GM12875 (cell line): ENCODE results near the gene USP6NL.

Source experiments
- H3K4me3 ChIP-seq: one replicate; pipeline ENCODE4 v1.5.1; 2011; ENCODE audit warnings: low read depth, low read length, control low read depth
- TF ChIP-seq, protein P1 (sequence below): IDR thresholded peaks from 2 replicates; pipeline ENCODE4 v1.5.1; 2011; ENCODE audit warnings: low read depth, mild to moderate bottlenecking, control low read depth, inconsistent platforms, low read length, moderate library complexity, borderline replicate concordance; ENCODE audit not compliant: insufficient read depth

Gene USP6NL

GRCh38 chr10:11527691-11528255 lies 83.7 kb downstream of the USP6NL start:
- H3K4me3 ChIP-seq, result no peak overlapping the region
- TF ChIP-seq, protein P1, sequence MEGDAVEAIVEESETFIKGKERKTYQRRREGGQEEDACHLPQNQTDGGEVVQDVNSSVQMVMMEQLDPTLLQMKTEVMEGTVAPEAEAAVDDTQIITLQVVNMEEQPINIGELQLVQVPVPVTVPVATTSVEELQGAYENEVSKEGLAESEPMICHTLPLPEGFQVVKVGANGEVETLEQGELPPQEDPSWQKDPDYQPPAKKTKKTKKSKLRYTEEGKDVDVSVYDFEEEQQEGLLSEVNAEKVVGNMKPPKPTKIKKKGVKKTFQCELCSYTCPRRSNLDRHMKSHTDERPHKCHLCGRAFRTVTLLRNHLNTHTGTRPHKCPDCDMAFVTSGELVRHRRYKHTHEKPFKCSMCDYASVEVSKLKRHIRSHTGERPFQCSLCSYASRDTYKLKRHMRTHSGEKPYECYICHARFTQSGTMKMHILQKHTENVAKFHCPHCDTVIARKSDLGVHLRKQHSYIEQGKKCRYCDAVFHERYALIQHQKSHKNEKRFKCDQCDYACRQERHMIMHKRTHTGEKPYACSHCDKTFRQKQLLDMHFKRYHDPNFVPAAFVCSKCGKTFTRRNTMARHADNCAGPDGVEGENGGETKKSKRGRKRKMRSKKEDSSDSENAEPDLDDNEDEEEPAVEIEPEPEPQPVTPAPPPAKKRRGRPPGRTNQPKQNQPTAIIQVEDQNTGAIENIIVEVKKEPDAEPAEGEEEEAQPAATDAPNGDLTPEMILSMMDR, result no peak

- H3K4me3 ChIP-seq, result no peak overlapping the region
- TF ChIP-seq, protein P1, result no peak
Measured at GRCh38 chr10:11527068-11527467, 84.4 kb downstream of the USP6NL start.

- TF ChIP-seq, protein P1, result no peak
- no peak overlapping the region for H3K4me3 ChIP-seq
Measured at GRCh38 chr10:11525503-11525902, 85.9 kb downstream of the USP6NL start.

- TF ChIP-seq, protein P1, result no peak
- no peak overlapping the region for H3K4me3 ChIP-seq
Measured at GRCh38 chr10:11522821-11523245, 88.6 kb downstream of the USP6NL start.

DNA sequence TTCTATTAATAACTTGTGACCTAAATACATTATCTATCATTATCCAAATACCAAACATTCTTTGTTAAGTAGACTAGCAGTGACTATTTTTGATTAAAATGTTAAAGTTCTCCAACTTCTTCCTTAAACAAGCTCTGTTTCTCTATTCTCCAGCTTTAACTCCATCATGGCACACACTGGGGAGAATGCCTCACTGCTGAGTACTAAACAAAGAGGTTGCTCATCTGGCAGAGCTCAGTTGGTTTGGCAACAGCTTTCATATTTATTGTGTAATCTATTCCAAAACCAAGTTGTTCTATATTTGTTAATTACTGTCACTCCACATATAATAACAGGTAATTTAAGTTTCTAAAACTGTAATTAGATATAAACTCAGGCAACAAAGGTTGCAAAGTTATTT lies 89.6 kb downstream of the USP6NL start:
- TF ChIP-seq, protein P1, result no peak
- no peak overlapping the region for H3K4me3 ChIP-seq

- no peak overlapping the region for H3K4me3 ChIP-seq
- TF ChIP-seq, protein P1, result no peak
Measured at GRCh38 chr10:11520892-11521291, 90.6 kb downstream of the USP6NL start.

DNA sequence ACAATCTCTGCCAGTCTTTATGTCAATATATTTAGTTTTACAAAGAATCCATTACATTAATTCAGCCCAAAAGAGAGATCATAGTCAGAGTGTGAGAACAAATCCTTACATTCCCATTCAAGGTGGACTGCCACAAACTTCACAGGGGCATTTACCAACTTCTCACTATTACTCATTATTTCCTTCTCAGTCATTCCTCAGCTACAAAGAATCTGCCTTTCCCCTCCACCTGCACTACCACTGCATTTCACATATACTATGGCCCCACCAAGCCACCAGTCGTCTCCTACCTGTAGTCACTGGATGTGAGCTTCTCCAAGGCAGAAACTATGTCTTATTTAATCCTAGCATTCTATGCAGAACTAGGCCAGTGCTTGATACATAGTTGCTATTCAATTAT lies 94.3 kb downstream of the USP6NL start:
- no peak overlapping the region for H3K4me3 ChIP-seq
- TF ChIP-seq, protein P1, result no peak
